Right renal cortex interstitium (tissue), 3 donors: ENCODE results near the gene GALNS. TPM values are rescaled to one million over a fixed set of nuclear protein-coding genes. Genes with fewer than 3 reads are reported as not detected.
"Not testable (repeated sequence)": the region's sequence is repeated elsewhere in the genome, so short reads cannot be mapped to it uniquely, and the experiment has no call there.

ENCODE experiments used
- DNase-seq, 3 donors: peaks; one replicate each; pipeline ENCODE4 v3.0.0-alpha.2; 2013; ENCODE audit warnings: low read depth in 3 of 3, low spot score in 2 of 3
- polyA plus RNA-seq, 3 donors: library from polyadenylated mRNA; unstranded; fragments of 120-200 nt; gene quantifications; one replicate each; pipeline ENCODE4 v1.2.1, GENCODE V29; 2013; ENCODE audit not compliant: insufficient read length in 3 of 3

GALNS gene
- polyA plus RNA-seq, 3 donors, result 17.1 to 19.2 (median 18.6) TPM

GRCh38 chr16:88789594-88789993 is 67.2 kb downstream of the GALNS start:
- no peak for DNase-seq

GRCh38 chr16:88788749-88789148 is 68.0 kb downstream of the GALNS start:
- DNase-seq, result not testable (repeated sequence)

GRCh38 chr16:88787579-88788314 is 69.0 kb downstream of the GALNS start:
- no peak for DNase-seq

- no peak for DNase-seq
Measured at GRCh38 chr16:88785106-88785924, 71.4 kb downstream of the GALNS start, which contains the start of gene PIEZO1. Gene PIEZO1, minus strand, starts transcription at chr16:88785220. Its CDS starts 256 bp downstream, at chr16:88784964.

- no peak for DNase-seq
Measured at GRCh38 chr16:88784856-88785105, 72.0 kb downstream of the GALNS start.

- no peak for DNase-seq
Measured at GRCh38 chr16:88784074-88784855, 72.5 kb downstream of the GALNS start.

GRCh38 chr16:88783391-88784073 is 73.2 kb downstream of the GALNS start:
- no peak for DNase-seq

GRCh38 chr16:88782454-88783390 is 74.0 kb downstream of the GALNS start:
- no peak for DNase-seq

GRCh38 chr16:88781140-88782077 is 75.3 kb downstream of the GALNS start:
- DNase-seq, result no peak

GRCh38 chr16:88780142-88781062 is 76.3 kb downstream of the GALNS start:
- DNase-seq, result no peak

GRCh38 chr16:88779406-88780141 is 77.2 kb downstream of the GALNS start:
- DNase-seq, result no peak

- no peak for DNase-seq
Measured at GRCh38 chr16:88778541-88779065, 78.1 kb downstream of the GALNS start.

GRCh38 chr16:88778271-88778525 is 78.5 kb downstream of the GALNS start:
- DNase-seq, result no peak

GRCh38 chr16:88777471-88778270 is 79.1 kb downstream of the GALNS start:
- no peak for DNase-seq

GRCh38 chr16:88775825-88776224 is 80.9 kb downstream of the GALNS start:
- DNase-seq, result no peak
